Activated T-helper 2 cell treated with anti-CD3 and anti-CD28 coated beads, Interferon-gamma antibody, Interleukin-2, Interleukin-4, amounts not matched to agents 10 μg/mL and 5 μg/mL and 100 μg/mL, durations not matched to agents 14 hours and 24 hours and 36 hours (primary cell): Measurements from ENCODE around the gene DENND4C. TPM values are rescaled to one million over a fixed set of nuclear protein-coding genes. Genes with fewer than 3 reads are reported as not detected.

Experiments
- DNase-seq: peaks from one replicate; pipeline ENCODE4 v3.0.0; 2021; ENCODE audit warnings: low spot score
- H3K27ac Mint-ChIP-seq: one replicate; pipeline ENCODE4 v1.8.0; 2021; ENCODE audit warnings: mixed read lengths
- H3K27me3 Mint-ChIP-seq: one replicate; pipeline ENCODE4 v1.8.0; 2021; ENCODE audit warnings: low read depth, mixed read lengths
- H3K36me3 Mint-ChIP-seq: one replicate; pipeline ENCODE4 v1.8.0; 2021; ENCODE audit warnings: low read depth, mixed read lengths
- H3K4me1 Mint-ChIP-seq: one replicate; pipeline ENCODE4 v1.8.0; 2021; ENCODE audit warnings: low read depth, mixed read lengths
- H3K4me3 Mint-ChIP-seq: one replicate; pipeline ENCODE4 v1.8.0; 2021; ENCODE audit warnings: low read depth, mild to moderate bottlenecking, moderate library complexity, mixed read lengths
- H3K9me3 Mint-ChIP-seq: one replicate; pipeline ENCODE4 v1.8.0; 2021; ENCODE audit warnings: mixed read lengths
- intact Hi-C: fragments of 100-400 bp; cut with micrococcal nuclease; formaldehyde crosslinking; loops from one replicate; pipeline ENCODE4 v1.15.1; 2023
- total RNA-seq: library from RNA; stranded (reverse); gene quantifications from 2 replicates; pipeline ENCODE4 v1.2.3, GENCODE V29; 2022

The DENND4C gene
- total RNA-seq, 1 donor from 2014 or later = 19.0 TPM

DNA sequence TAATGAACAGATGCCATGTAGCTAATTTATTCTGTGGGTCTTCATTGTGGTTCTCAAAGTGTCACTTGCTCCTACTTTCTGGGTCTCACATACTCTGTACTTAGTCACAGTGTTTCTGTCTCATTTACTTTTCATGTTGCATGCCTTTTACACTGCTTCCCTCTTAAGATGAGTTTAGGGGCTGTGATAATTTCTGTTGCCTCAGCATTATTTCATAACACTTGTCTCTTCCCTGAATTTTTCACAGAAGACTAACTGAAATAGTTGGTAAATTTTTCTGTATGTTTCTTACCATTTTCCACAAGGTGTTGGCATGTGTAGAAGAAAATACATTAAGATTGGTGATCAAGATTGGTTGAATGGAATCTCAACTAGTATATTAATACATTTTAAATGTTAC is 59.6 kb downstream of the DENND4C start:
- no peak overlapping the region for H3K4me3 Mint-ChIP-seq
- peaks cover 38% of the 10 kb centered on the region for H3K36me3 Mint-ChIP-seq
- H3K27ac Mint-ChIP-seq = no peak overlapping the region
- DNase-seq = no peak
- H3K9me3 Mint-ChIP-seq = no peaks in the 10 kb centered on the region
- no peaks in the 10 kb centered on the region for H3K27me3 Mint-ChIP-seq
- H3K4me1 Mint-ChIP-seq = peaks cover 11% of the 10 kb centered on the region
- intact Hi-C loops = no loop called here

DNA sequence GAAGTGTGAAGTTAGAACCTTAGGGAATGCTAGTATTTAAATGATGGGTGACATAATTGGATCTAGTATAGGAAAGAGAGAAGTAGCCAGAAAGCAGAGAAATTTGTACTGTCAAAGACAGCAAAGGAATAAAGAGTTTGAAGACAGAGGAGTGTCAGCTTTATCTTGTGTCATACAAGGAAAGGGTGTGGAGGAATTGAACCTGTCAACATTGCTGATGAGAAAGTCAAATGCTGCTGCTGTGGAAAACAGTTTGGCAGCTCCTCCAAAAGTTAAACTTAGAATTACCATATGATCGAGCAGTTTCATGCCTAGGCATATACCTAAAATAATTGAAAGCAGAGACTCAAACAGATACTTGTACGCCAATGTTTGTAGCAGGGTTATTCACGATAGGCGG is 63.7 kb downstream of the DENND4C start:
- intact Hi-C loops = no loop called here
- no peaks in the 10 kb centered on the region for H3K27me3 Mint-ChIP-seq
- H3K36me3 Mint-ChIP-seq = peaks cover 43% of the 10 kb centered on the region
- no peaks in the 10 kb centered on the region for H3K9me3 Mint-ChIP-seq
- no peak overlapping the region for H3K4me3 Mint-ChIP-seq
- H3K4me1 Mint-ChIP-seq = peaks cover 11% of the 10 kb centered on the region
- DNase-seq = no peak
- no peak overlapping the region for H3K27ac Mint-ChIP-seq

DNA sequence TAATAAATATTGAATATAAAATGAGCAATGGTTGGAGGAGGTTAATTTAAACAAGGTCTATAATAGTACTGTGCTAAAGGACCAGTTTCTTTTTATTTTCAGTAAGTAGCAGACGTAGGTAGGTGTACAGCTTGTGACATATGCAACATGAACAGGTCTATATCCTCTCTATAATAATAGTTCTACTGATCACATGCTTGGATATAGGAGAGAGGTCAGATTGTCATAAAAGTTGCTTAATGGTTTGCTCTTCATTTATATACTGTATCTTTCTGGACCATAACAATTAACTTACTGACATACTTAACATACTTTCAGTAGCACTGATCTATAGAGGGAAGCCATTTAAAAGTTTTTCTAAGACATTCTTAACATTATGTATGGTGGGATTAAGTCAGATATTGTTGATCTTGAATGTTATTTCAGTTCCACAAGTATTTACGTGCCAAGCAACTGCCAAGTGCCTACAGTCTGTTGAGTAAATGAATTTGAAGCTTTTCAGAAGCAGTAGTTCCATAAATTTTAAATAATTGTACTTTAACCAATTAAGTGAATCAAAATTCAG is 68.0 kb downstream of the DENND4C start:
- Mint-ChIP-seq H3K36me3 (peaks cover 35% of the 10 kb centered on the region), H3K27me3 (no peaks in the 10 kb centered on the region), H3K4me3 (no peak overlapping the region), H3K9me3 (no peaks in the 10 kb centered on the region), H3K4me1 (peaks cover 6% of the 10 kb centered on the region), H3K27ac (no peak overlapping the region)
- intact Hi-C loops = no loop called here
- no peak for DNase-seq

DNA sequence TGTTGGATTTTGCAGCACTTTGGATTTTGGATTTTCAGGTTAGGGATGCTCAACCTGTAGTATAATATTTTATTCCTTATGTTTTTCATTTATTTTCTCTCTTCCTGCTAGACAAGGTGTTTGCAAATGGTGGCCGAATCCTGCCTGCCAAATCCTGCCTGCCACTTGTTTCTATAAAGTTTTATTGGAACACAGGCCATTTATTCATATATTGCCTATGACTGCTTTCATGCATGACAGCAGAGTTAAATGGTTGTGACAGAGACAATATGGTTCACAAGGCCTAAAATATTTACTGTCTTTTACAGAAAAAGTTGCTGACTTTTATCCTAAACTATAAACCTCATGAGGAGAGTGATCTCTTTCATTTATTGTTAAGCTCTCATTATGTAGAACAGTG is 72.7 kb downstream of the DENND4C start:
- intact Hi-C loops = no loop called here
- Mint-ChIP-seq H3K27me3 (no peaks in the 10 kb centered on the region), H3K9me3 (no peaks in the 10 kb centered on the region), H3K27ac (no peak overlapping the region), H3K4me3 (no peak overlapping the region), H3K36me3 (peaks cover 32% of the 10 kb centered on the region), H3K4me1 (no peaks in the 10 kb centered on the region)
- no peak for DNase-seq

DNA sequence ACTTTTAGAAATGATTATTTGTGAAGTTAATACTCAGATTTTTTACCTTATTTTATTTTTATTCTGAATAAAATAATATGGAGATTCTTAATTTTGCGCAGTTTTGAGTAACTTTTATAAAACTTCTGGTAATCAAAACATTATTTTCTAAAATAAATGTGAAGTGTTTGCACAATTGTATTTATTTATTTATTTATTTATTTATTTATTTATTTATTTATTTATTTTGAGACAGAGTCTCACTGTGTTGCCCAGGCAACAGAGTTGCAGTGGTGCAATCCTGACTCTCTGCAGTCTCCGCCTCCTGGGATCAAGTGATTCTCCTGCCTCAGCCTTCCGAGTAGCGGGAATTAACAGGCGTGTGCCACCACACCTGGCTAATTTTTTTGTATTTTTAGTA is 76.1 kb downstream of the DENND4C start:
- no peaks in the 10 kb centered on the region for H3K27me3 Mint-ChIP-seq
- no peaks in the 10 kb centered on the region for H3K4me1 Mint-ChIP-seq
- DNase-seq = no peak
- H3K4me3 Mint-ChIP-seq = no peak overlapping the region
- peaks cover 19% of the 10 kb centered on the region for H3K36me3 Mint-ChIP-seq
- no peaks in the 10 kb centered on the region for H3K9me3 Mint-ChIP-seq
- H3K27ac Mint-ChIP-seq = no peak overlapping the region
- intact Hi-C loops = no loop called here

DNA sequence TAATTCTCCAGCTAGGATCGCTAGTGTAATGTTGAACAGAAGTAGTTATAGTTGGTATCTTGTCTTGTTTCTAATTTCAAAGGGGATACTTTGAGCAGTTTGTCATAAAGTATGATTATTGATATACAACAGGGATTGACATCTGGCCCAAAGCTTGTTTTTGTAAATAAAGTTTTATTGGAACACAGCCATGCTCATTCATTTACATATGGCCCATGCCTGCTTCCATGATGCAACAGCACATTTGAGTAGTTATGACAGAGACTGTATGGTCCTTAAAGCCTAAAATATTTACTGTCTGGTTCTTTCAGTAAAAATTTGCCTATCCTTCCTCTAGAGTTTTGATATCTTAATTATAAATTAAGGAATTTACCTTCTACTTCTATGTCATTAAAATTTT is 79.8 kb downstream of the DENND4C start:
- H3K27ac Mint-ChIP-seq = no peak overlapping the region
- no peaks in the 10 kb centered on the region for H3K27me3 Mint-ChIP-seq
- intact Hi-C loops = no loop called here
- no peak overlapping the region for H3K4me3 Mint-ChIP-seq
- no peak for DNase-seq
- no peaks in the 10 kb centered on the region for H3K9me3 Mint-ChIP-seq
- no peaks in the 10 kb centered on the region for H3K4me1 Mint-ChIP-seq
- H3K36me3 Mint-ChIP-seq = peaks cover 13% of the 10 kb centered on the region

DNA sequence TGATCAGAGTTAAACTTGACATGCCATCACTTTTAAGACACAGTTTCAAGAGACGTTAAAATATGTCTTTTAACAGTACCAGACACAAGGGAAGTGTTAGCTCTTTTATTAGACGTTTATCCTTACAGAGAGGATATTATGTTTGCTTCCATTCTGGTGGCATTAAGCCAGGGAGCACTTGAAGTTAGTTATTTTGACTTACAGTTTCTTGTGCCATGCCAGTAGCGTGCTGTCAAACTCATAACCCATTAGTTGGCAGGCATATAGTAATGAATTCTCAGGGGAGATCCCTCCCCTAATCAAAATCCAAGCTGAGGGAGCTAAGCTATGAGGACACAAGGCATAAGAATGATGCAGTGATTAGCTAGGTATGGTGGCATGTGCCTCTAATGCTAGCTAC is 83.1 kb downstream of the DENND4C start:
- no peaks in the 10 kb centered on the region for H3K27me3 Mint-ChIP-seq
- H3K9me3 Mint-ChIP-seq = no peaks in the 10 kb centered on the region
- H3K4me1 Mint-ChIP-seq = no peaks in the 10 kb centered on the region
- H3K27ac Mint-ChIP-seq = no peak overlapping the region
- H3K36me3 Mint-ChIP-seq = peaks cover 11% of the 10 kb centered on the region
- H3K4me3 Mint-ChIP-seq = no peak overlapping the region
- DNase-seq = no peak
- intact Hi-C loops = no loop called here

DNA sequence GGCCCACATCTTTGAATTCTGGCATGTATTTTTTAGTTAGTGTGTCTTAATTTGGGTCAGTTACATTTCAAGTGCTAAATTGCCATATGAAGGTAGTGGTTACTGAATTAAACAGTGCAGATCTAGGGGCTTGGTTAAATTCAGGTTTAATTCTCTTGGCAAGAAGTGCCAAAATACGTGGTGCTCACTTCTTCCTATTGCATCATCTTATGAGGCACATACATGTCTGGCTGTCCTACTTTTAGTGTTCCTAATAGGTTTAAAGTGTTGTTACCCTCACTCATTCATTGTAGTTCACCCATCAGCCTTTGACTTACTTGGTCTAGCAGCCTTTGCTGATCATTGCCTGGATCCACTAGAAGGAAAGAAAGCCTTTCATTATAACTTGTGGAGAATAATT is 90.0 kb downstream of the DENND4C start:
- DNase-seq = no peak
- intact Hi-C loops = no loop called here
- Mint-ChIP-seq H3K4me3 (no peak overlapping the region), H3K27ac (no peak overlapping the region), H3K4me1 (peaks cover 4% of the 10 kb centered on the region), H3K9me3 (no peaks in the 10 kb centered on the region), H3K36me3 (peaks cover 26% of the 10 kb centered on the region), H3K27me3 (no peaks in the 10 kb centered on the region)

DNA sequence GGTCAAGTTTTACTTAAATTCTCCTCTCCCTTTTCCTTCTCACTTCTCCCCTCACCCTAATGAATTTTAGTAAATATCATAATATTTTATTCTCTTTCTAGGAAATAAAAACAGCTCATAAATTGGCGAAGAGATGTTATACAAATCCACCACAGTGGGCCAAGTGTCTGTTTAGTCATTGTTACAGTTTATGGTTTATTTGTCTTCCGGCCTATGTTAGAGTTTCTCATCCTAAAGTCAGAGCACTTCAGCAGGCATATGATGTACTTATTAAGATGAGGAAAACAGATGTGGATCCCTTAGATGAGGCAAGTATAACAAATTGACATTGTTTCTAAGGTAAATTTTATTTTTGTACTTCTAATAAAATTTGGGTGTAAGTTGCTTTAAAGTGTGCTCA is 101.4 kb downstream of the DENND4C start:
- Mint-ChIP-seq H3K9me3 (no peaks in the 10 kb centered on the region), H3K27me3 (no peaks in the 10 kb centered on the region), H3K4me1 (no peaks in the 10 kb centered on the region), H3K4me3 (no peak overlapping the region), H3K27ac (no peak overlapping the region), H3K36me3 (peaks cover 34% of the 10 kb centered on the region)
- DNase-seq = no peak
- intact Hi-C loops = no loop called here

DNA sequence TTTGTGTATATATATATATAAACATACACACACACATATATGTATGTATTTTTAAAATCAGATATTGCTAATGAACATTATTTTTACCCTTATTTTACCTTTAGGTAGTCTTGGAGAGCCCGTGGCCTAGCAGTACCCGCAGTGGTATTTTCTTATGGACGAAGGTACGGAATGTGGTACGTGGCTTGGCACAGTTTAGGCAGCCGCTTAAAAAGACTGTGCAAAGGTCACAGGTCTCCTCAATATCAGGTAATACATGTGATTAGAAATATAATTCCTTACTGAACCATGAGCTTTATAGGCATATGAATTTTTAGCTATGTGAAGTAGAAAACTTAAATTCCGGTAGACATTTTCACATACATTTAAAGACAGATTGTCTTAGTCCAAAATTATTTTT is 105.7 kb downstream of the DENND4C start:
- intact Hi-C loops = no loop called here
- peaks cover 28% of the 10 kb centered on the region for H3K36me3 Mint-ChIP-seq
- H3K27ac Mint-ChIP-seq = no peak overlapping the region
- no peaks in the 10 kb centered on the region for H3K27me3 Mint-ChIP-seq
- H3K4me3 Mint-ChIP-seq = no peak overlapping the region
- no peak for DNase-seq
- H3K9me3 Mint-ChIP-seq = no peaks in the 10 kb centered on the region
- no peaks in the 10 kb centered on the region for H3K4me1 Mint-ChIP-seq

DNA sequence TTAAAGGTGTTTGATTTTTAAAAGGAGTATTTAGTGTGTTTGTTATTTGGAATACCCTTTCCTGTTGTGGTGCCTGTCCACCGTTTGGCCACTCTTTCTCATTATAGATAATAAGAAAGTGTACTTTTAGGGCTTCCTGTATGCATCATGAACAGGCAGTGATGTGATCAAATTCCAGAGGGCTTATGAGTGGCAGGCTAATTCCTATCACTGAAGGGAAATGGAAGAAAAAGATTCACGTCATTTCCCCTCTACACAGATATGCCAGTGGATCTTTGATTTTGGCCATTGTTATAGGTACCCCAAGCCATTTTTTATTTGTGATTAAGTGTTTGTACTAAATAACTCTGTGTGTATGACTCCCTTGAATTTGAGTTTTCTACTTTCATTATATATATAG is 112.5 kb downstream of the DENND4C start:
- intact Hi-C loops = no loop called here
- Mint-ChIP-seq H3K4me3 (no peak overlapping the region), H3K27ac (no peak overlapping the region), H3K27me3 (no peaks in the 10 kb centered on the region), H3K4me1 (no peaks in the 10 kb centered on the region), H3K9me3 (no peaks in the 10 kb centered on the region), H3K36me3 (peaks cover 25% of the 10 kb centered on the region)
- DNase-seq = no peak

DNA sequence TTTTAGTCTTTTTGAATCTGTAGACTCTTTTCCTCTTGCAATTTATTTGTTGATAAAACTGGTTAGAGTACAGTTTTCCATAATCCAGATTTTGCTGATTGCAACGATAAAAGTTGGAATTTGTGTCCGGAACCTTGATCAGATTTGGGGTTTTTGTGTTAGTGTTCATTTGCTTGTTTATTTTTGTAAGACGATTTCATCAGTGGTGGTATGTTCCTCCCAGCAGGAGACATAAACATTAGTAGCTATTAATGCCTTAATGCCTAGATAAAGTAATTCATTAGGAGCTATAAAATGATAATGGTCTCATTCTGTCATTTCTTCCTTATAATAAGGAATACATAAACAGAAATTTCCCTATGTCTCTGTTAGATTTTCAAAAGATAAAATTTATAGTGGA is 128.2 kb downstream of the DENND4C start:
- Mint-ChIP-seq H3K9me3 (no peaks in the 10 kb centered on the region), H3K27me3 (no peaks in the 10 kb centered on the region), H3K4me1 (no peaks in the 10 kb centered on the region), H3K36me3 (peaks cover 48% of the 10 kb centered on the region), H3K27ac (no peak overlapping the region), H3K4me3 (no peak overlapping the region)
- intact Hi-C loops = no loop called here
- DNase-seq = no peak

DNA sequence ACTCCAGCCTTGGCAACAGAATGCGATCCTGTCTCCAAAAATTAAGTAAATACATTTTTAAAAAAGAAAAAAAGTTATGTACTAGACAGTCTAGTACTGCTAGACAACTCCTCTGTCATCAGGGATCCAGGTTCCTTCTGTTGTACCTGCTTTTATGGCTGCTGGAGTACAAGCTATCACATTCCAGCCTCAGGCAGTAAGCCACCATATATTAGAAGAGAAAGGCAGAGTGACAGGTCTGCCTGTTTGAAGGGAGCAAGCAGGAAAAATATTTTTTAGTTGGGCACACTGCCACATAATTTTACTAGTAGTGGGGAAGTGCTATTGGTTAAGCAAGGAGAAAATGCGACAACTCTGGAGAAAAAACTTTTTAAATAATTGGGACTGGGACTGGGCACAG is 138.6 kb downstream of the DENND4C start:
- H3K36me3 Mint-ChIP-seq = peaks cover 36% of the 10 kb centered on the region
- H3K27ac Mint-ChIP-seq = no peak overlapping the region
- H3K4me3 Mint-ChIP-seq = no peak overlapping the region
- no peaks in the 10 kb centered on the region for H3K27me3 Mint-ChIP-seq
- H3K9me3 Mint-ChIP-seq = no peaks in the 10 kb centered on the region
- intact Hi-C loops = no loop called here
- DNase-seq = no peak
- peaks cover 9% of the 10 kb centered on the region for H3K4me1 Mint-ChIP-seq

DNA sequence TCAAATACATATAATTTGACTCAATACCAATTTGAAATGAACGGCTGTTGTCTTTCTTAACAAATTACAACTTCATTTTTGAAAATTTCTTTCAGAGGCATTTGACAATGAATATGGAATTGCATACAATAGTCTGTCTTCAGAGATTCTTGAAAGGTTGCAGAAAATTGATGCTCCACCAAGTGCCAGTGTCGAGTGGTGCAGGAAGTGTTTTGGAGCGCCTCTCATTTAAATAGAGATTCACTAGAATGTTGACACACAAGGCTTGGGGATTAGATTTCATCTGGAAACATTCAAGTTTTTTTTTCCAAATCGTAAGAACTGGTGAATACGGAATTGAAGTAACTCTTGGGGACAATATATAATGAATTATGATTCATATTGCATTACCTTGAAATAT is 141.4 kb downstream of the DENND4C start:
- Mint-ChIP-seq H3K4me3 (no peak overlapping the region), H3K36me3 (peaks cover 50% of the 10 kb centered on the region), H3K4me1 (peaks cover 19% of the 10 kb centered on the region), H3K27ac (no peak overlapping the region), H3K27me3 (no peaks in the 10 kb centered on the region), H3K9me3 (no peaks in the 10 kb centered on the region)
- DNase-seq = no peak
- intact Hi-C loops = no loop called here
